SH-SY5Y (cell line): ENCODE measurements around the gene STEEP1.

Source experiments
- GATA2 ChIP-seq: IDR thresholded peaks from 2 replicates; pipeline ENCODE4 v1.6.1; 2011; ENCODE audit warnings: mild to moderate bottlenecking, low read depth, low read length
- GATA3 ChIP-seq: IDR thresholded peaks from 2 replicates; pipeline ENCODE4 v1.6.1; 2011; ENCODE audit warnings: low read depth, mild to moderate bottlenecking, low read length, moderate library complexity

The STEEP1 gene

GRCh38 chrX:119503484-119503861, 61.7 kb downstream of the STEEP1 start:
- TF ChIP-seq GATA3: no peak
- no peak for TF ChIP-seq GATA2

DNA sequence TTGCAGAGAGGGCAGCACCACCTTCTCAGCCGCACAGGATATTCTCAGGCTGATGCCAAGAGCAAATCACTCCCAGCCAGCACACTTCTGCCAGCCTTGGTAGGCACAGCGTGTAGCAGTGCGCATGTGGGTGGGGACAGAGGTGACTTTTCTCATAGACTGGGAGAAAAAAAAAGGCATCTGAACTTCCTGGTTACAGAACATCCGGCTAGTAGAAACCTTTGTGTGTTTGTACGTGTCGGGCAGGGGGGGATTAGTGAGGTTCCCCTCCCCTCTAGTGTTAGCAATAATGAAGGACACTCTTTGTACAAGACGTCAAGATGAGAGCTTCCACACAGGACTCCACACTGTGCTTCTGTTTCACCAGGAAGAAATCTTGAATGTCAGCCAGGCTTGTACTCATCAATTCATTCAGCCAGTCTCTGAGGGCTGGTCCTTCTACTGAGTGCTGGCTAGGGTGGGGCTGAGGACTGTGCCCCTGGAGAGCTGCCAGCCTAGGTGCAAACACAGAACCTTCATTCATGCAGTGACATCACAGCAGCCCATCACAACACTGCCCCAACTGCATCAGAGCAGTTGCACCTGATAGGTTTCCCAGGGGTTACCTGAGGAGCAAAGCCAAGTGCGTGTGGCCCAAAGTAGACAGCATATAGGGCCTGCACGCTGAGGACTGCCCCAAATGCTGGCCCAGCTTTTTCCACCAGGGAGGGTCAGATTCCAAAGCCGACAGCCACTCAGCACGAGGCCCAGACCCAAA, 62.3 kb downstream of the STEEP1 start:
- TF ChIP-seq GATA3: no peak
- no peak for TF ChIP-seq GATA2

DNA sequence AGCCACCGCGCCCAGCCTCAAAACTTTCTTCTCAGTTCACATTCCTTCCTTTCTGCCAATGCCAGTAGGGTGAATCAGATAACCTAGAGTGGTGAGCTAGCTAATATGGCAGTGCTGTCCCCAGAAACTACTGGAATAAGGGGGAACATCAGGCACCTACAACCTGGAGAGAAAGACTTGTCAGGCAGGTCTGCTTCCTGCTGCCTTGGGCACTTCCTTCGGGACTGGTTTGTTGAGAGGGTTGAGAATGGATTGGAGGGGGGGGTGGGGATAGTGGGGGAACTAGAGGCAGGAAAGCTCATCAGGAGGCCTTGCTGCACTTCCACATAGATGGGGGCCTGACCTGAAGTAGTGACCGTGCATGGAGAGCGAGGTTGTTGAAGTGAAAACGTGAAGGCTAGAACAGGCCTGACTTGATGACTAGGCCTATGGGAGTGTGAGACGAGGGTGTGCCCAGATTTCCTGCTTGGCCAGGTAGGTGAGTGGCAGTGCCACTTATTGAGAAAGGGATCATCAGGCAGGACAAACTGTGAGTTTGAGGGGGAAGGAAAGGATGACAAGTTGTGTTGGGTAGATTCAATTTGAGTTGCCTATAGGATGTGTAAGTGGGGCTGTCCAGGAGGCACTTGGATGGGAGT, 63.6 kb downstream of the STEEP1 start:
- no peak for TF ChIP-seq GATA2
- TF ChIP-seq GATA3: no peak

DNA sequence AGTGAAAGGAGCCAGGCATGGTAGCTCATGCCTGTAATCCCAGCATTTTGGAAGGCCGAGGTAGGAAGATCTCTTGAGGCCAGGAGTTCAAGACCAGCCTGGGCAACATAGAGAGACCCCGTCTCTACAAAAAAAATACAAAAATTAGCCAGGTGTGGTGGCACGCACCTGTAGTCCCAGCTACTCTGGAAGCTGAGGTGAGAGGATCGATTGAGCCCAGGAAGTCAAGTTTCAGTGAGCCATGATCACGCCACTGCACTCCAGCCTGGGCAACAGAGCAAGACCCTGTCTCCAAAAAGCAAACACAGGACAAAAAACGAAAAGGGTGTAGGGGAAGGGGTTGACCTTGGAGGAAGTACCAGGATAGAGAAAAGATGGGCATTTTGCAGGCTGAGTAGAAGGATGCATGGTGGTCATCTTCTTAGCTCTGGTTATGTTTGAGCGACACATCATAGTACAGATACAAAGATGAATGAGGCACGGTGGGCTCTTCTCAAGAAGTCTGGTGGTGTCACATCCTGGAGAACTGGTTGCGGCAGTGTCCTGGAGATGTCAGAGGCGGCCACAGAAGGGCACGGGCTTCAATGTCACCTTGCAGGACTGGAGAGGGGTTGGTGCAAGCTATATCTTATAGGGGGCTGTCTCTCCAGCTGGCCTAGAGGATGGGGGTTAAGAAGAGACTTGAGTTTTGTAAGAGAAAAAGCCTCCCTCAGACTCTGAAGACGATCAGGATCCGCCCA, 65.0 kb downstream of the STEEP1 start:
- TF ChIP-seq GATA2 (no peak), GATA3 (no peak)

DNA sequence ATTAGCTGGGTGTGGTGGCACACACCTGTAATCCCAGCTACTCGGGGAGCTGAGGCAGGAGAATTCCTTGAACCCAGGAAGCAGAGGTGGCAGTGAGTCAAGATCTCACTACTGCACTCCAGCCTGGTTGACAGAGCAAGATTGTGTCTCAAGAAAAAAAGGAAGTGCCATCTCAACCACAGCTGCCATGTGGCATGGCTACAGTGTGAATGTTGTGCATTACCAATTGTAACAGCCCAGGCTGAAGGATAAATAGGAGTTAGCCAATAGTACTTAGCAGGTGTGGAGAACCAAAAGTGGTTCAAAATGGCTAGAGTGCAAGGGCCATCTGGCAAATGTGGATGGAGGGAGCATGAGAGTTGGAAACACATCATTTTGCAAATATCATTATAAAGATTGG, 68.0 kb downstream of the STEEP1 start:
- no peak for TF ChIP-seq GATA2
- no peak for TF ChIP-seq GATA3

DNA sequence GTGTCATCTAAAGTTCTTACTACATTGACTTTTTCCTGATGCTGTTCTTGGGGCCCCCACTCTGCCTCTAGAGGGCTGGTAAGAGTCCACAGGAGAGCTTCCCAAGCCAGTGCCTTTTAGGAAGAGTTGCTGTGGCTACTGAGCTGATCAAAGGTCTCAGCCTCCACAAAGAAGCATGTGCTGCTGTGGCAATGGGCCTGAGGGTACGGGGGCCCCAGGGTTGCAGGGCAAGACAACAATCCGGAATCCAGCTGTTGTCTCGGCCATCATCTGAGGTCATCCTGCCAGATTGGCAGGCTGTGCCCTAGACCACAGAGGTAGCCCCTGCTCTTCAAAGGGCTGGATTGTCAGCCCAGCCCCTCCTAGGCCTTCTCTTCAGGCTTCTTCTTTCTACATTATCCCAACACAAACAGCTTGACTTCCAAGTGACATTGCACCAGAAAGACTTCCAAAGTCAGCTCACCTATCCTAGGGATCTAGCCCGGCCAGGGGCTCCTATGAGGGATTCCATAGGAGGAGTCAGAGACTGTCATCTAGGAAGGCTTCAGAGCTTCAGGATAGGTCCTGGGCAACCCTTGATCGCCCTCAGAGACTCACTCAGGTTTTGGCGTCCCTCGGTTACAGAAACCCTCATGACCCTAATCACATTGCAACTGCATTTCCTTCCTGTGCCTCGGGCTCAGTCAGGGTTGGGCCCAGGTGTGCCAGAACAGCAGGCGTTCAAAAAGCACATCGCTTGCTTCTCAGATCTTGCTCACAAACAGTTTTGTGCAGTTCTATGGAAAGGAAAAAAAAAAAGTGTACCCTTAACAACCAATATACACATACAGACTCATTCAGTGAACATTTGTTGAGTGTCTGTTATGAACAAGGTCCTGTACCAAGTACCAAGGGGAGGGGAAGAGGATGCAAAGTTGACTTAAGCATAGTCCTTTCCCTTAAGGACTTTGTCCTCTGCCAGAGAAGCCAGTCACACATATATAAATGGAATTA, 69.2 kb downstream of the STEEP1 start:
- TF ChIP-seq GATA2 (no peak), GATA3 (no peak)

GRCh38 chrX:119492463-119492862, 72.7 kb downstream of the STEEP1 start:
- TF ChIP-seq GATA2 (no peak), GATA3 (no peak)

- TF ChIP-seq GATA2 (no peak), GATA3 (no peak)
Measured at GRCh38 chrX:119489212-119490074, 75.8 kb downstream of the STEEP1 start.

DNA sequence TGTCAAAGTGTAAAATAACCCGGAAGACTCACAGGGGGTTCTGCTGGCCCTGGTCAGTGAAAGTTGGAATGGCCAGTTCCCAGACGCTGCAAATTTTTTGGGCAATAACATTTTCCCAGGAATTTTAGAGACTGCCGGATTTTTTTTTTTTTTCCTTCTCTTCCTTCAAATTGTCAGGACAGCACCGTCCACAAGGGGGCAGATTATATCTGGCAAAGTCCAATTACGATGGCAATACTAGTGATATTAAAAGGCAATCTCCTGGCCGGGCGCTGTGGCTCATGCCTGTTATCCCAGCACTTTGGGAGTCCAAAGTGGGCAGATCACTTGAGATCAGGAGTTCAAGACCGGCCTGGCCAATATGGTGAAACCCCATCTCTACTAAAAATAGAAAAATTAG, 76.5 kb downstream of the STEEP1 start:
- TF ChIP-seq GATA2 (no peak), GATA3 (no peak)
